PC-3 (cell line): Measurements from ENCODE around the gene MOV10. TPM values are rescaled to one million over a fixed set of nuclear protein-coding genes. Genes with fewer than 3 reads are reported as not detected.

Experiments
- ATAC-seq: fragments of 200-7000 bp; cut with Tn5 transposase; 2 replicates; pipeline ENCODE4 v1.9.1; 2020; ENCODE audit warnings: mild to moderate bottlenecking, moderate library complexity
- BruUV-seq: library from RNA; stranded (reverse); fragments of 400-500 nt; replicated peaks from 2 replicates; lab custom pipeline; 2021; lab: Mats Ljungman, UMichigan
- CTCF ChIA-PET: fragments of 300-600 bp; sonication (Branson Sonifier 250); formaldehyde crosslinking; loops from one replicate; lab custom pipeline; 2022; ENCODE audit warnings: antibody characterized with exemption; lab: Charles Lee
- POLR2A ChIA-PET: fragments of 300-600 bp; sonication (Branson Sonifier 250); formaldehyde crosslinking; loops from one replicate; lab custom pipeline; 2022; ENCODE audit warnings: antibody characterized with exemption; ENCODE audit not compliant: unreplicated experiment; lab: Charles Lee
- DNase-seq: peaks from one replicate; pipeline ENCODE4 v3.0.0-alpha.2; 2015
- H2AFZ ChIP-seq: fragments of 300-600 bp; sonication (generic); 2 replicates; pipeline ENCODE4 v1.6.0; 2016; ENCODE audit warnings: antibody characterized with exemption, low read length
- H3F3A ChIP-seq: fragments of 300-600 bp; sonication (generic); one replicate; pipeline ENCODE4 v1.6.0; 2017; ENCODE audit warnings: antibody characterized with exemption, low read length, control low read depth, mild to moderate bottlenecking; ENCODE audit not compliant: unreplicated experiment
- H3K27ac ChIP-seq: fragments of 300-600 bp; sonication (generic); 2 replicates; pipeline ENCODE4 v1.5.1; 2016; ENCODE audit warnings: mild to moderate bottlenecking, low read length
- H3K27me3 ChIP-seq: fragments of 300-600 bp; sonication (generic); 2 replicates; pipeline ENCODE4 v1.6.1; 2016; ENCODE audit warnings: low read length, mixed read lengths
- H3K36me3 ChIP-seq: fragments of 300-600 bp; sonication (generic); 2 replicates; pipeline ENCODE4 v1.6.1; 2016; ENCODE audit warnings: low read depth, mixed run types, low read length, mixed read lengths
- H3K4me1 ChIP-seq: fragments of 300-600 bp; sonication (generic); 2 replicates; pipeline ENCODE4 v1.5.1; 2016; ENCODE audit warnings: low read length; ENCODE audit not compliant: insufficient read depth
- H3K4me2 ChIP-seq: fragments of 300-600 bp; sonication (generic); 2 replicates; pipeline ENCODE4 v1.6.0; 2016; ENCODE audit warnings: low read length
- H3K4me3 ChIP-seq: fragments of 300-600 bp; sonication (generic); 2 replicates; pipeline ENCODE4 v1.5.1; 2016; ENCODE audit warnings: mild to moderate bottlenecking, low read length, mixed read lengths
- H3K79me2 ChIP-seq: fragments of 300-600 bp; sonication (generic); 2 replicates; pipeline ENCODE4 v1.6.1; 2017; ENCODE audit warnings: low read length, mixed read lengths
- H3K9ac ChIP-seq: fragments of 300-600 bp; sonication (generic); 2 replicates; pipeline ENCODE4 v1.6.0; 2016; ENCODE audit warnings: mild to moderate bottlenecking, low read length
- H3K9me2 ChIP-seq: fragments of 300-600 bp; sonication (generic); replicated peaks from 2 replicates; pipeline ENCODE4 v1.6.1; 2016; ENCODE audit warnings: mixed run types, low read length, mixed read lengths
- H3K9me3 ChIP-seq: fragments of 300-600 bp; sonication (generic); 2 replicates; pipeline ENCODE4 v1.6.1; 2016; ENCODE audit warnings: low read length, mixed read lengths
- H4K20me1 ChIP-seq: fragments of 300-600 bp; sonication (generic); 2 replicates; pipeline ENCODE4 v1.6.1; 2016; ENCODE audit warnings: low read length, mixed read lengths
- CTCF ChIP-seq: fragments of 300-600 bp; sonication (generic); conservative IDR thresholded peaks from 2 replicates; pipeline ENCODE4 v1.5.1; 2017; ENCODE audit warnings: antibody characterized with exemption, low read depth, mild to moderate bottlenecking, low read length
- EZH2 ChIP-seq: fragments of 300-600 bp; sonication (generic); IDR thresholded peaks from one replicate; pipeline ENCODE4 v1.6.1; 2017; ENCODE audit warnings: antibody characterized with exemption, mild to moderate bottlenecking, low read length; ENCODE audit not compliant: unreplicated experiment
- EZH2phosphoT487 ChIP-seq: fragments of 300-600 bp; sonication (generic); IDR thresholded peaks from 2 replicates; pipeline ENCODE4 v1.6.1; 2018; ENCODE audit warnings: mild to moderate bottlenecking, antibody characterized with exemption, low read length, borderline replicate concordance
- intact Hi-C: fragments of 100-400 bp; cut with micrococcal nuclease; formaldehyde crosslinking; loops from 2 replicates; pipeline ENCODE4 v1.9.0; 2023
- total RNA-seq: library from RNA; depleted of rRNA; stranded (reverse); fragments of >200 nt; gene quantifications from 2 replicates; pipeline ENCODE4 v1.2.3, GENCODE V29; 2014

Gene MOV10
- total RNA-seq, 1 experiment from 2014 or later = 68.5 TPM

DNA sequence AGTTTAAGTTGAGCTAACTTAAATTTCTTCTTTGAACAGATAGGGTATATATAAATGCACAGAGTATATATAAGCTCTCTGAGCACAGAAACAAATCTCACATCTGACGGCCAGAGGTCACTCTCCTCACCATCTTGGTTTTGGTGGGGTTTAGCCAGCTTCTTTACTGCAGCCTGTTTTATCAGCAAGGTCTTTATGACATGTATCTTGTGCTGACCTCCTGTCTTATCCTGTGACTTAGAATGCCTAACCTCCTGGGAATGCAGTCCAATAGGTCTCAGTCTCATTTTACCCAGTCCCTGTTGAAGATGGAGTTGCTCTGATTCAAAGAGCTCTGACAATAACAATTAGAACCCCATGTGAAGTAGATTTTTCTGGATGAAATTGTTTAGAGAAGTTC, 1.6 kb upstream of the MOV10 start:
- Histone ChIP-seq H3K9me2 (no peaks in the 10 kb centered on the region), H3K27ac (no peak overlapping the region), H3K27me3 (no peaks in the 10 kb centered on the region), H3K9ac (no peak overlapping the region), H3K4me2 (no peak overlapping the region), H3K36me3 (peaks cover 32% of the 10 kb centered on the region), H4K20me1 (no peaks in the 10 kb centered on the region), H2AFZ (no peak overlapping the region), H3K9me3 (no peaks in the 10 kb centered on the region), H3K79me2 (peaks cover 30% of the 10 kb centered on the region), H3K4me1 (peaks cover 24% of the 10 kb centered on the region), H3K4me3 (no peak overlapping the region), H3F3A (peaks cover 7% of the 10 kb centered on the region)
- no TSS peak for BruUV-seq
- no peak for ATAC-seq
- ChIA-PET CTCF (interaction anchor here (0.5 to 1.4 kb wide), 2 partner anchors 42 to 171 kb away, joined by 4 to 6 read pairs; partner anchors contain the start of gene PPM1J), POLR2A (interaction anchor here (0.6 to 1.5 kb wide), 3 partner anchors 32 to 279 kb away, joined by 3 to 7 read pairs (median 4); partner anchors contain the start of gene PPM1J)
- TF ChIP-seq EZH2 (no peak), EZH2phosphoT487 (no peak), CTCF (no peak)
- intact Hi-C loops = loop anchor here (1.0 to 5.0 kb wide), 4 partner anchors 36 to 281 kb away; no protein-coding TSS in a partner anchor
- DNase-seq = no peak

- Histone ChIP-seq H3K79me2 (peaks cover 30% of the 10 kb centered on the region), H3K36me3 (peaks cover 24% of the 10 kb centered on the region), H3F3A (peaks cover 7% of the 10 kb centered on the region), H3K4me2 (peak overlapping the region; percentile 100), H3K4me1 (peaks cover 24% of the 10 kb centered on the region), H3K27me3 (no peaks in the 10 kb centered on the region), H3K4me3 (peak overlapping the region; percentile 99), H3K9ac (peak overlapping the region; percentile 85), H3K9me3 (no peaks in the 10 kb centered on the region), H4K20me1 (no peaks in the 10 kb centered on the region), H3K27ac (peak overlapping the region; percentile 53), H3K9me2 (no peaks in the 10 kb centered on the region), H2AFZ (peak overlapping the region; percentile 83)
- CTCF ChIA-PET = interaction anchor here (0.5 to 2.1 kb wide), 9 partner anchors 9 to 172 kb away, joined by 3 to 7 read pairs (median 4); partner anchors contain the start of genes PPM1J and RHOC
- POLR2A ChIA-PET = interaction anchor here (0.5 to 1.5 kb wide), 3 partner anchors 31 to 283 kb away, joined by 4 to 7 read pairs (median 4); no protein-coding TSS in a partner anchor
- TF ChIP-seq CTCF = peak; percentile 68
- no peak for TF ChIP-seq EZH2
- DNase-seq (peak; percentile 66), ATAC-seq (peak; percentile 53)
- intact Hi-C loops = loop anchor here (1.0 to 5.0 kb wide), 5 partner anchors 33 to 282 kb away; partner anchors contain the start of gene RHOC
- BruUV-seq = TSS peak; percentile 35
Observed at GRCh38 chr1:112673592-112674439, 643 bp upstream of the MOV10 start.
